H9 (cell line): Measurements from ENCODE around the gene LEKR1. TPM values are rescaled to one million over a fixed set of nuclear protein-coding genes. Genes with fewer than 3 reads are reported as not detected.

ENCODE experiments used
- DNase-seq: peaks from one replicate; pipeline ENCODE4 v3.0.0-alpha.2; 2017
- H2AFZ ChIP-seq: one replicate; pipeline ENCODE4 v1.6.1; 2013; ENCODE audit warnings: mild to moderate bottlenecking, low read length, control low read depth, moderate library complexity
- H2AK5ac ChIP-seq: 2 replicates; pipeline ENCODE4 v1.6.1; 2013; ENCODE audit warnings: low read length, control low read depth, mixed read lengths; ENCODE audit not compliant: insufficient read length
- H2BK120ac ChIP-seq: one replicate; pipeline ENCODE4 v1.6.1; 2013; ENCODE audit warnings: low read depth, mild to moderate bottlenecking, low read length, control low read depth, inconsistent platforms; ENCODE audit not compliant: poor library complexity, severe bottlenecking
- H2BK12ac ChIP-seq: 2 replicates; pipeline ENCODE4 v1.6.1; 2013; ENCODE audit warnings: low read length, control low read depth, mixed read lengths, low read depth; ENCODE audit not compliant: insufficient read length
- H2BK15ac ChIP-seq: 2 replicates; pipeline ENCODE4 v1.6.1; 2013; ENCODE audit warnings: low read depth, low read length, control low read depth
- H2BK20ac ChIP-seq: one replicate; pipeline ENCODE4 v1.6.1; 2013; ENCODE audit warnings: low read depth, mild to moderate bottlenecking, low read length, control low read depth, inconsistent platforms; ENCODE audit not compliant: poor library complexity, severe bottlenecking
- H2BK5ac ChIP-seq: 2 replicates; pipeline ENCODE4 v1.6.1; 2013; ENCODE audit warnings: low read length, control low read depth, mixed read lengths; ENCODE audit not compliant: insufficient read length
- H3K14ac ChIP-seq: 2 replicates; pipeline ENCODE4 v1.6.1; 2013; ENCODE audit warnings: low read length, control low read depth; ENCODE audit not compliant: insufficient read depth
- H3K18ac ChIP-seq: 2 replicates; pipeline ENCODE4 v1.6.1; 2013; ENCODE audit warnings: low read depth, mild to moderate bottlenecking, mixed read lengths, low read length, control low read depth; ENCODE audit not compliant: insufficient read length
- H3K23ac ChIP-seq: 2 replicates; pipeline ENCODE4 v1.6.1; 2013; ENCODE audit warnings: low read length, control low read depth, mixed read lengths, low read depth; ENCODE audit not compliant: insufficient read length
- H3K23me2 ChIP-seq: 2 replicates; pipeline ENCODE4 v1.6.1; 2013; ENCODE audit warnings: low read depth, mild to moderate bottlenecking, mixed read lengths, low read length, control low read depth; ENCODE audit not compliant: insufficient read length, poor library complexity, severe bottlenecking
- H3K27ac ChIP-seq: 2 replicates; pipeline ENCODE4 v1.5.1; 2013; ENCODE audit warnings: low read length, control low read depth, mixed read lengths, low read depth; ENCODE audit not compliant: insufficient read length
- H3K27me3 ChIP-seq: 2 replicates; pipeline ENCODE4 v1.6.1; 2013; ENCODE audit warnings: low read length, control low read depth, inconsistent platforms; ENCODE audit not compliant: insufficient read depth
- H3K4ac ChIP-seq: 2 replicates; pipeline ENCODE4 v1.6.1; 2013; ENCODE audit warnings: low read depth, mild to moderate bottlenecking, control low read depth, inconsistent platforms, low read length, moderate library complexity
- H3K4me1 ChIP-seq: 2 replicates; pipeline ENCODE4 v1.6.1; 2013; ENCODE audit warnings: low read length, control low read depth, inconsistent platforms; ENCODE audit not compliant: insufficient read depth
- H3K4me2 ChIP-seq: 2 replicates; pipeline ENCODE4 v1.6.1; 2013; ENCODE audit warnings: low read length, control low read depth, mixed read lengths; ENCODE audit not compliant: insufficient read length, insufficient read depth
- H3K56ac ChIP-seq: 2 replicates; pipeline ENCODE4 v1.6.1; 2013; ENCODE audit warnings: low read depth, mild to moderate bottlenecking, mixed read lengths, low read length, control low read depth; ENCODE audit not compliant: insufficient read length
- H3K79me1 ChIP-seq: 2 replicates; pipeline ENCODE4 v1.6.1; 2013; ENCODE audit warnings: low read depth, mild to moderate bottlenecking, moderate library complexity, low read length, control low read depth, inconsistent platforms; ENCODE audit not compliant: insufficient read depth, poor library complexity, severe bottlenecking
- H3K79me2 ChIP-seq: 2 replicates; pipeline ENCODE4 v1.6.1; 2013; ENCODE audit warnings: low read length, control low read depth, inconsistent platforms; ENCODE audit not compliant: insufficient read depth
- H3K9ac ChIP-seq: 2 replicates; pipeline ENCODE4 v1.6.1; 2013; ENCODE audit warnings: low read length, control low read depth, mixed read lengths; ENCODE audit not compliant: insufficient read length; ENCODE audit errors: extremely low read depth
- H3K9me3 ChIP-seq: one replicate; pipeline ENCODE4 v1.6.1; 2013; ENCODE audit warnings: low read depth, low read length, inconsistent platforms; ENCODE audit not compliant: control insufficient read depth
- H3T11ph ChIP-seq: one replicate; pipeline ENCODE4 v1.6.1; 2013; ENCODE audit warnings: mild to moderate bottlenecking, low read length, control low read depth, inconsistent platforms
- H4K20me1 ChIP-seq: one replicate; pipeline ENCODE4 v1.6.1; 2013; ENCODE audit not compliant: control insufficient read depth, insufficient read length, insufficient read depth
- H4K5ac ChIP-seq: 2 replicates; pipeline ENCODE4 v1.6.1; 2013; ENCODE audit warnings: low read depth, mild to moderate bottlenecking, mixed read lengths, low read length, control low read depth; ENCODE audit not compliant: insufficient read length
- H4K8ac ChIP-seq: replicated peaks from 2 replicates; pipeline ENCODE4 v1.6.1; 2013; ENCODE audit warnings: low read length, control low read depth, mixed read lengths, low read depth; ENCODE audit not compliant: insufficient read length
- H4K91ac ChIP-seq: 2 replicates; pipeline ENCODE4 v1.6.1; 2013; ENCODE audit warnings: low read depth, mild to moderate bottlenecking, moderate library complexity, mixed read lengths, low read length, control low read depth; ENCODE audit not compliant: insufficient read length
- H3K27ac Mint-ChIP-seq, 3 experiments: 2 replicates in 2 of 3; 3 replicates in 1 of 3; pipeline ENCODE4 v1.8.0; 2020 to 2021; ENCODE audit warnings: mixed read lengths in 3 of 3, mild to moderate bottlenecking in 1 of 3, moderate library complexity in 1 of 3
- H3K27me3 Mint-ChIP-seq: 2 replicates; pipeline ENCODE4 v1.8.0; 2021; ENCODE audit warnings: low read depth, mild to moderate bottlenecking, moderate library complexity, mixed read lengths
- H3K36me3 Mint-ChIP-seq, 3 experiments: 2 replicates in 2 of 3; 3 replicates in 1 of 3; pipeline ENCODE4 v1.8.0; 2020 to 2021; ENCODE audit warnings: low read depth in 3 of 3, mixed read lengths in 3 of 3; ENCODE audit not compliant: insufficient read depth in 1 of 3
- H3K4me1 Mint-ChIP-seq, 2 experiments: 2 replicates each; pipeline ENCODE4 v1.8.0; 2020; ENCODE audit warnings: mixed read lengths in 2 of 2
- H3K4me3 Mint-ChIP-seq, 2 experiments: 2 replicates in 1 of 2; 3 replicates in 1 of 2; pipeline ENCODE4 v1.8.0; 2020 to 2021; ENCODE audit warnings: mild to moderate bottlenecking in 2 of 2, mixed read lengths in 2 of 2, moderate library complexity in 1 of 2
- H3K9me3 Mint-ChIP-seq, 2 experiments: 2 replicates in 1 of 2; 3 replicates in 1 of 2; pipeline ENCODE4 v1.8.0; 2020; ENCODE audit warnings: mild to moderate bottlenecking in 2 of 2, mixed read lengths in 2 of 2, moderate library complexity in 1 of 2
- CTCF ChIP-seq: fragments of 200-600 bp; sonication (generic); conservative IDR thresholded peaks from 3 replicates; pipeline ENCODE4 v1.8.0; 2021; ENCODE audit warnings: antibody characterized with exemption, mild to moderate bottlenecking
- WGBS: extraction: QIAGEN DNeasy Blood & Tissue Kit; methylation state at CpG from one replicate; pipeline ENCODE4 v1.1.7; 2013; ENCODE audit warnings: missing lambda C conversion rate, low lambda C conversion rate, mixed read lengths; ENCODE audit not compliant: insufficient read length; ENCODE audit errors: extremely low coverage; 5-methylcytosine and 5-hydroxymethylcytosine counted together
- total RNA-seq: library from RNA; stranded (reverse); gene quantifications from 2 replicates; pipeline ENCODE4 v1.2.1, GENCODE V29; 2021

The LEKR1 gene
- total RNA-seq, 1 experiment from 2014 or later, result not detected

GRCh38 chr3:157033001-157033400 lies 206.8 kb downstream of the LEKR1 start:
- Histone ChIP-seq H4K5ac (no peak overlapping the region), H3K4me2 (no peak overlapping the region), H3K4me1 (no peaks in the 10 kb centered on the region), H3K4ac (no peak overlapping the region), H3K27ac (no peak overlapping the region), H3K9me3 (no peaks in the 10 kb centered on the region), H3K79me1 (no peaks in the 10 kb centered on the region), H3K9ac (no peak overlapping the region), H4K91ac (no peak overlapping the region), H3K27me3 (no peaks in the 10 kb centered on the region), H3K23me2 (no peaks in the 10 kb centered on the region), H3K56ac (no peak overlapping the region), H2BK5ac (no peak overlapping the region), H3K79me2 (no peaks in the 10 kb centered on the region), H4K20me1 (no peaks in the 10 kb centered on the region), H3T11ph (no peak overlapping the region), H2BK12ac (no peak overlapping the region), H3K23ac (no peak overlapping the region), H2AK5ac (no peak overlapping the region), H2BK15ac (no peak overlapping the region), H2AFZ (no peak overlapping the region), H3K18ac (no peak overlapping the region), H2BK120ac (no peak overlapping the region), H3K14ac (no peak overlapping the region), H4K8ac (no peak overlapping the region), H2BK20ac (no peak overlapping the region)
- DNase-seq, result no peak
- Mint-ChIP-seq H3K36me3 (no peaks in the 10 kb centered on the region), H3K27ac (no peak overlapping the region), H3K4me1 (0 out of 4 replicates have a peak, but pooled peaks cover 0 to 3% of the 10 kb centered on the region in 2 experiments), H3K9me3 (no peaks in the 10 kb centered on the region), H3K27me3 (no peaks in the 10 kb centered on the region; the same call in none of the 2 replicates), H3K4me3 (no peak overlapping the region)
- no CpG with 5 or more reads among the region's 2 CpGs for WGBS
- no peak for TF ChIP-seq CTCF
